HG02973 (cell line): Measurements from ENCODE around the gene ANKRD39.

ENCODE experiments used
- ATAC-seq: cut with Tn5 transposase; IDR thresholded peaks from one replicate; pipeline ENCODE4 v1.9.1; 2021; ENCODE audit warnings: moderate library complexity; ENCODE audit not compliant: unreplicated experiment

The ANKRD39 gene

GRCh38 chr2:96888072-96889011 is 30.5 kb upstream of the ANKRD39 start:
- no peak for ATAC-seq

DNA sequence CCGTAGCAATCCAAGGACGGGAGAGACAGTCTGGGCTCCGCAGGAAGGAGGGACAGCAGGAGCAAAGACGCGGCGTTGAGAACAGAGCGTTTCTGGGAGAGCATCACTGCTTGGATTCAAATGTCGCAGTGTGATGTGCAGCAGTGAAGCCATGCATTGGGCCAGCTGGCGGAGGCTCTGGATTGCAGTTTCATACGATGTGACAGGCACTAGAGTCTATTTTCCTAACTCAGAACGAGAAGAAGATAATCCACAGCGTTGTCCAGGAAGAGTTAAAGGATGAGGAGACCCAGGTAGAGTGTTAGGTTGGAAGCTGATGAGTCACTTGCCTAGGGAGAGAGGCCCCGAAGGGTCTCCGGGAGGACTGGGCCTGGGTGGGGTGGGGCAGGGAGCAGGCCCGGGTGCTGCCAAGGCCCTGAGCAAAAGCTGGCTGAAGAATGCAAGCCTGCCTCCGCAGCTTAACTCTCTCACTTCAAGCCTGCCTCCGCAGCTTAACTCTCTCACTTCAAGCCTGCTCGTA is 29.7 kb upstream of the ANKRD39 start:
- no peak for ATAC-seq

- ATAC-seq: no peak
Measured at GRCh38 chr2:96885432-96886347, 27.9 kb upstream of the ANKRD39 start.

GRCh38 chr2:96884299-96885094 is 26.7 kb upstream of the ANKRD39 start:
- no peak for ATAC-seq

DNA sequence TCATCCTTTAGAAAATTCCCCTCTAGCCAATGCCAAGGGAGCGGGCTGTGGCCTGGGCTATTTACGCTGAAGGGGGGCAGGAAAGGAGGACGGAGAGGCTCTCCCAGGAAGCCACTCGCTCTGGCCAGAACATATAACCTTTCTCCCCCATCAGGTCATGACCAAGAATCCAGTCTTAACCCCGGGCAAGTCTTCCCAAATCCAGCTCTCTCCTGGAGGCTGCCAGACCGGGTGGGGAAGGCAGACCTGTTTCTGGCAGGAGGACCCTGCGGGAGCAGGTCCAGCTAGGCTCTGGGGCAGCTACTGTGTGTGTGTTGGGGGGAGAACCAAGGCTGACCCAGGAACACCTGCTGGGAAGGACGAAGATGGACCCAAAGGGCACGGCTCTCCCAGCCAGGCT is 25.5 kb upstream of the ANKRD39 start:
- ATAC-seq: no peak

DNA sequence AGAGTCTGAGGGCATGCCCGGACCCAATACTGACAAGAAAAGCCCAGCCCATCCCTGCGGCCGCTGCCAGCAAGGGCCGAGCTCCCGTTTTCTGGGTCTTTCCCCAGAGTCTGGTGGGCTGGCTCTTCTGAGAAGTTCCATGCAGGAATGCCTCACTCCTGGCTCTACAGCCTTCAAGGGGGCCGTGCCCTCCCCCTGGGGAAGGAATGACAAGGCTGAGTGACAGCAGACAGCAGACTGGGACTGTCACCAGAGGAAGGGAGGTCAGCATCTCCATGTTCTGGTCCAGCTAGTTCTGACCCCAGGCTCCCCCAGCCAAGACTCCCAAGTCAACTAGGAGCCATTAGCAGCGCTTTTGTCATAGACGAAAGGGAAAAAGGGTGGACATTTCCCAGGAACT is 25.1 kb upstream of the ANKRD39 start:
- no peak for ATAC-seq

GRCh38 chr2:96882230-96882629 is 24.4 kb upstream of the ANKRD39 start:
- no peak for ATAC-seq

DNA sequence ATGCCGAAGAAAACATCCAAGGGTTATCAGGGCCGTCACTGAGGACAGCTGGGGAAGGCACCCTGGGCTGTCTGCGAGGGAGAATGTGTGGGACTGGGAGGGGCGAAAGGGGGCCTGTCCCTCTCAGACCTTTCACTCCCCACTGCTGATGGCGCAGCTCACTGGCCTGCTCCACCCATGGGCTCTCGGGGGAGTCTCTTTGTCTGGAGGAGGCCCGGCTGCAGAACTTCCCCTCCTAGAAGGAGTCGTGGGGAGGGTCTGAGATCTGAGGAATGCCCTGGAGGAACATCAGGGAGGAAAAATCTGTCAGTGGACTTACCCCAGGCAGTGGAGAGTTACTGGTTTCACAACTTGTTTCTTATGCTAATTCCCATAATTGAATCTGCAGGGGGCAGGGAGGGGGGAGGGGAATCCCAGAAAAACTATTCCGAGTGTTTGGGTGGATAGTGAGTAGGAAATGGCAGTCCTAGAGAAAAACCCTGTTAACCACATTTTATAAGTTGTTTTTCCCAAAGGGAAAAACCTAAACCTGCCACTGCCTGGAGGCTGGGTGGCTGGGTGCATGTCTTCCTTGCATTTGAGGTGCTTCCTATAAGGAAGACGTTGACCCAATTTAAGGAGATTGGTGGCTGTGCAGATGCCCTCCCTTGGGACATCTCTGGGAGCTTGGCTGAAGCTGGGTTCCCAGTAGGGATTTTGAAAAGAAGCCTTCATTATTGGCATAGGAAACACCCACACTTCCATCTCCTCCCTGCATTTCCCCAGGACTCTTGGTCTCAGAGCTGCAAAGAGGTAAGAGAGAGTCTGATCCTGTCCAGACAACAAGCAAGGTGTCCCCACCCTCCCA is 23.8 kb upstream of the ANKRD39 start:
- no peak for ATAC-seq

DNA sequence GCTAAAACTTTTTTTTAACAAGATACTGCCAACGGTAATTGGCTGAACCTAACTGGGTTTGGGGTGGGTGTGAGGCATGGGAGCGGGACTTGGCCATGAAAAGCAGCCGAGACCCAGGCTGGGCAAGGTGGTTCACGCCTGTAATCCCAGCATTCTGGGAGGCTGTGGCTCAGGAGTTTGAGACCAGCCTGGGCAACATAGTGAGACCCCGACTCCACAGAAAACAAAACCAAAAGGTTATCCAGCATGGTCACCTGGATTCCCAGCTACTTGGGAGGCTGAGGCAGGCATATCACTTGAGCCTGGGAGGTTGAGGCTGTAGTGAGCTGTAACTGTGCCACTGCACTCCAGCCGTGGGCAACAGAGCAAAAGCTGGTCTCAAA is 23.1 kb upstream of the ANKRD39 start:
- ATAC-seq: no peak

DNA sequence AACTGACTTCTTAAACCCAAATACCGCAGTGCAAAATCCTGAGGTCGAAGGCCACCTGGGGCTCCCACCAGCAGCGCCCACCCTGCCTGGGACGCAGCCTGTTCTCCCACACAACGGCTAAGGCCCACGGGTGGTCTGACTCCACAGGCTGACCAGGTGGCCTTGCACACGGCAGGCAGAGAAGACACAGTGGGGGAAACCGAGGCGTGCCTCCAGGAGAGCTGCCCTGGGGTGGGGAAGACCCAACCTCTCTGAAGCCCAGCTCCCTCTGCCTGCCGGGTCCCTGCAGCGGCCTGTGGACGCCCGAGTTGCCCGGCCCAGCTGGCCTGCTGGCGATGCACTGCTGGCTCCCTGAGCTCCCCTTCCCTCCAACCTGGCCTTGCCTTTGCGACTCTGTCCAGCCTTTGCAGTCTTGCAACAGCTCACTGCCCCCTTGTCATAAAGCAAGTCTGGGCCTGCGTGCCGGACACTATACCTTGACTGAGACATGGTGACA is 21.8 kb upstream of the ANKRD39 start:
- ATAC-seq: no peak

DNA sequence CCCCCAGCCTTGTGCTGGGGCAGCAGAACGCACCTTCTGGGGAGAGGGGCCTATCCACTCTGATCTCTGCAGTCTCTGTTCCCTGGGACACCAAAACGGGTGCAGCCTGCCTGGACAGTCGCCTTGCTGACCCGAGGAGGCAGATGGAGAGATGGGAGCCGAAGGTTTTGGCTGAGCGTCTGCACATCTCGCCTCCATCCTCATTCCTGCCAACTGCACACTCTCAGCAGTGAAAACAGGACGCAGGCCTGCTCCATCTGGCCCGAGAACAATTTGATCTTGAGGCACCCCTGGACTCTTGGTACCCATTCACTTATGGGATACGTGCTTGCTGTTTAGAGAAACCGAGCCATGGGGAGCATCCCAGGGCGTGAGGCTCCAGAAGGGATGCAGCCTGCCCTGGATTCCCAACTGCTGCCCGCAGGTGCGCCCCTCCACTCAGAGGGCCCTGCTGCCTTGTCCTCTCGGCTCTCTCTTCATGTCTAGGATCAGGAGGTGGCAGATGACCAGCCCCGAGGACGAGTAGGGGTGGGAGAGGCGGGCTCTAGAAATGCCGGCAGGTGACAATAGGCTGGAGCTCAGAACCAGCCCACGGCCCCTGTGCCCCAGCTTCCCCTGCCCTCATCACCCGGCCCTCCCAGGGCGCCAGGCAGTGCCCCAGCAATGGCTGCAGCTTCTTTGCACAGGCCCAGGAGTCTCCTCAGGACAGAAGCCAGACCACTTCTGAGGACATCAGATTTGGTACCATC is 21.2 kb upstream of the ANKRD39 start:
- no peak for ATAC-seq

DNA sequence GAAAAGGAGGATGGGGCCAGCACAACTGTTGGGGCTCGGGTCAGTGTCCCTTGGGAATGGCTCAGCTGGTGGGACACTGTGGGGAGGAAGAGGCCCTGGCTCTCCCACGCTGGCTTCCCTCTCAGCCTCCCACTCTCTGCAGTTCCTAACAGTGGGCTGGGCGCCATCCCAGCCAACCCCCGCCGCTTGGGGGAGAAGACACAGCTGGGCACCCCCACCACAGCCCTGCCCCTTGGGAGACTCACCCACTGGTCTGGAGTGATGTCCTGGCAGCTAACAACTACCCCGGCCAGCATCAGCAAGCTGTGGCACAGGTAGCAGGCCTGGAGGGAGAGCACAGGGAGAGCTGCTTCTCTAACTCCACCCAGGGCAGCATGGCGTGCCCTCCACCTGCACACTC is 20.4 kb upstream of the ANKRD39 start:
- no peak for ATAC-seq

- ATAC-seq: no peak
Measured at GRCh38 chr2:96877631-96878092, 19.8 kb upstream of the ANKRD39 start.

DNA sequence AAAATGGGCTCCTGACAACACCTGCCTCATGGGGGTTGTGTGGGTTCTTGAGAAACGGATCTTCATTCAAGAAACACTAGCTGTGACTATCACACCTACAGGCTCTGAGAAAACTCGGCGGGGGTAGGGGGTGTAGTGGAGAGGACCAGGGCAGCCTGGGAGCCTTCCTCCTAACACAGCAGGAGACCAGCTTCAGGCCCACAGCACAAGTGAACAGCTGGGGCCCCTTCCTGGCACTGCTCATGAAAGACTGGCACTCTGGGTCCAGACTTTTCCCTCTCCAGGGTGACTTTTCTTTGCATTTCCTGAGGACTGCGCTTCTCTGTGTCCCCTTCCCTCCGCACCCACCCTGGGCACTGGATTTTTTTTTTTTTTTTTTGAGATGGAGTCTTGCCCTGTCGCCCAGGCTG is 19.2 kb upstream of the ANKRD39 start:
- no peak for ATAC-seq

DNA sequence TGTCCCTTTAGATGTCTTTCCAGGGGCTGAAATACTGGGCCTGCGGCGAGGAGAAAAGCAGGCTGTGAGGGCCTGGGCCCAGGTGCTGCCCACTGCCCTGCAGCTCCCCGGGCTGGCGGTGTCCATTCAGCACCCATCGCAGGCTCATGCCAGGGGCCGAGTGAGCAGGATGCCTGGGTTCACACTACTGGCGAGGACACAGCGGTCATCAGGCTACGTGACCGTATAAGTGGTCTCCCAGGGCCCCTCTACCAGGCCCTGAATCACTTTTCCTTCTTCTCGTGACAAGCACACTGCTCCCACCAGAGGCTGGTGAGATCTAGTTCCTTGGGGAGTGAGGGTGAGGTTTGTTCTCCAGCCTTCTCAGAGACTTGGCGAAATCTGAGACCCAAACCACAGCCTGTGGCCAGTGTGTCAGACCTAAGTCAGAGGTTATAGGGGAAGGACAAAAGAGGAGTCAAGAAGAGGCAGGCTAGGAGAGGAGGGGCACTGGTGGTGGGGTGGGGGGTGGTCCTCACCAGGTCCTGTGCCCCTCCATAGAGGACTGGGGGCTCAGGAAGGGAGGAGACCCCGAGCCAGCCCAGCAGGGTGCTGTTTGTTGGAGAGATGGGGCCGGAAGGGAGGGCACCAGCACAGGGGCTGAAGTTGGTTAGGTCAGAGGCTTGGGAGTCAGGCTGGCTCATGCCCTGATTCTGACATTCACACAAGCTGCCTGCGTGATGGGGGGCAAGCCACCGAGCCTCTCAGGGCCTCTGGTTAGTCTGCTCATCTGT is 18.6 kb upstream of the ANKRD39 start:
- ATAC-seq: no peak

GRCh38 chr2:96875498-96876268 is 17.9 kb upstream of the ANKRD39 start:
- ATAC-seq: no peak

DNA sequence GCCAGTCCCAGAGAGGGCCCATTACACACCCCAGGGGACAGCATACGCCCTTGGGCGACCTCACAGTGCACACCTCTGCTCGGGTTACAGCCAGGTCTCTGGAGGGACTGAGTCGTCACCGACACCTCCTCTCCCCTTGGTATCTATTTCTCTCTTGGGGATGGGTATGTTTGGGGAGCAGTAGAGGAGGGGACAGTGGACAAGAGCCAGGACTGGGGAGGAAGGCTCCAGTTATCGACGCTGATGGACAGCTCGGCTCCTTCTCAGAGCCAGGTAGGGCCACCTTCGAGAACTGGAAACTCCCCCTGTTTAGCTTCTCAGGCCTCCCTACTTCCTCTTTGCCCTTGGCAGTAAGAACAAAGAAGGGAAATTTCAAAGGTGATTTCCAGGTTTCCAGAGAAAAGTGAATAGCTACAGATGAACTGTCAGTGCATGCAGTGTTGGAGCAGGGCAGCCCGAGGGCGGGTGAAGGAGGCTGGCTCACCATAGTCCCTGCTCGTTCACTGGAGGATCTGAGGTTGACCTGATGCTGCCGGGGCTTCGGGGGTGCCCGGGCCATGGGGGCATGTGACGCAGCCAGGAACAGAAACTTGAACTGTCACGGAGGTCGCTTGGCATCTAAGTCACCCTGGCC is 16.5 kb upstream of the ANKRD39 start:
- ATAC-seq: peak; percentile 42
